GM12864 (cell line): ENCODE measurements around the gene GPR6.

Source experiments
- DNase-seq: peaks from one replicate; pipeline ENCODE4 v3.0.0-alpha.2; 2011; ENCODE audit warnings: low read depth
- H3K4me3 ChIP-seq: 2 replicates; pipeline ENCODE4 v1.5.1; 2011; ENCODE audit warnings: mild to moderate bottlenecking, low read depth, low read length, control low read depth
- CTCF ChIP-seq: IDR thresholded peaks from 2 replicates; pipeline ENCODE4 v1.5.1; 2011; ENCODE audit warnings: low read depth, mild to moderate bottlenecking, moderate library complexity, low read length, control low read depth, inconsistent platforms; ENCODE audit errors: missing control alignments

The GPR6 gene

GRCh38 chr6:109966299-109966698, 11.8 kb upstream of the GPR6 start:
- no peak for DNase-seq
- no peak for TF ChIP-seq CTCF
- H3K4me3 ChIP-seq: no peak overlapping the region

GRCh38 chr6:109977791-109978173, 329 bp upstream of the GPR6 start:
- H3K4me3 ChIP-seq: no peak overlapping the region
- DNase-seq: no peak
- TF ChIP-seq CTCF: no peak

GRCh38 chr6:109979033-109979921, 1.2 kb downstream of the GPR6 start:
- no peak overlapping the region for H3K4me3 ChIP-seq
- no peak for TF ChIP-seq CTCF
- DNase-seq: no peak

GRCh38 chr6:109984410-109984809, 6.3 kb downstream of the GPR6 start:
- no peak overlapping the region for H3K4me3 ChIP-seq
- DNase-seq: no peak
- no peak for TF ChIP-seq CTCF

- no peak overlapping the region for H3K4me3 ChIP-seq
- no peak for DNase-seq
- TF ChIP-seq CTCF: no peak
Measured at GRCh38 chr6:109987196-109987595, 9.1 kb downstream of the GPR6 start.

- no peak for TF ChIP-seq CTCF
- no peak for DNase-seq
Measured at GRCh38 chr6:109991201-109992101, 13.3 kb downstream of the GPR6 start.

More at GRCh38 chr6:109991201-109992101, 13.3 kb downstream of the GPR6 start:
- no peak overlapping the region for H3K4me3 ChIP-seq
